CD4-positive, alpha-beta T cell (primary cell): ENCODE measurements around the gene TBC1D2. TPM values are rescaled to one million over a fixed set of nuclear protein-coding genes. Genes with fewer than 3 reads are reported as not detected.

Source experiments
- ATAC-seq: fragments of 200-7000 bp; cut with Tn5 transposase; one replicate; pipeline ENCODE4 v1.10.0; 2022; ENCODE audit warnings: mild to moderate bottlenecking; ENCODE audit not compliant: poor library complexity
- CTCF ChIA-PET: fragments of 350-600 bp; sonication (Branson Sonifier 250); formaldehyde crosslinking; loops from one replicate; lab custom pipeline; 2021; ENCODE audit warnings: antibody characterized with exemption, inconsistent platforms; lab: Charles Lee
- POLR2A ChIA-PET: fragments of 350-600 bp; sonication (Branson Sonifier 250); formaldehyde crosslinking; loops from one replicate; lab custom pipeline; 2021; ENCODE audit warnings: antibody characterized with exemption, inconsistent platforms; lab: Charles Lee
- DNase-seq, 14 experiments: peaks; one replicate each; pipeline ENCODE4 v3.0.0-alpha.2; 2013 to 2020; ENCODE audit warnings: mixed read lengths in 2 of 14
- H3K27ac ChIP-seq, 2 donors: one replicate each; pipeline versions ENCODE4 v1.5.1 to v1.7.0; 2013; ENCODE audit warnings: low read length in 2 of 2, low read depth in 1 of 2, mild to moderate bottlenecking in 1 of 2
- H3K27me3 ChIP-seq, 2 experiments: 1 replicate in 1 of 2; 2 replicates in 1 of 2; pipeline versions ENCODE4 v1.6.1 to v1.7.0; 2013; ENCODE audit warnings: low read length in 2 of 2, control low read depth in 1 of 2, mild to moderate bottlenecking in 1 of 2, moderate library complexity in 1 of 2; ENCODE audit not compliant: insufficient read depth in 2 of 2, control insufficient read depth in 1 of 2
- H3K36me3 ChIP-seq: one replicate; pipeline ENCODE4 v1.6.1; 2013; ENCODE audit warnings: low read length, control low read depth; ENCODE audit not compliant: insufficient read depth
- H3K4me1 ChIP-seq: one replicate; pipeline ENCODE4 v1.6.1; 2013; ENCODE audit warnings: low read length, control low read depth; ENCODE audit not compliant: insufficient read depth
- H3K4me3 ChIP-seq: one replicate; pipeline ENCODE4 v1.5.1; 2013; ENCODE audit warnings: mild to moderate bottlenecking, low read length, moderate library complexity
- H3K9me3 ChIP-seq, 2 experiments: 1 replicate in 1 of 2; 2 replicates in 1 of 2; pipeline versions ENCODE4 v1.6.1 to v1.7.0; 2013; ENCODE audit warnings: low read length in 2 of 2, mild to moderate bottlenecking in 2 of 2, control low read depth in 1 of 2, moderate library complexity in 1 of 2; ENCODE audit not compliant: control insufficient read depth in 1 of 2, insufficient read depth in 1 of 2
- H3K27ac Mint-ChIP-seq: one replicate; pipeline ENCODE4 v1.8.0; 2020; ENCODE audit warnings: mixed read lengths
- H3K27me3 Mint-ChIP-seq: one replicate; pipeline ENCODE4 v1.8.0; 2021; ENCODE audit warnings: mixed read lengths
- H3K36me3 Mint-ChIP-seq: one replicate; pipeline ENCODE4 v1.8.0; 2021; ENCODE audit warnings: low read depth, mixed read lengths
- H3K4me1 Mint-ChIP-seq: one replicate; pipeline ENCODE4 v1.8.0; 2021; ENCODE audit warnings: low read depth, mixed read lengths
- H3K4me3 Mint-ChIP-seq: one replicate; pipeline ENCODE4 v1.8.0; 2020; ENCODE audit warnings: mild to moderate bottlenecking, mixed read lengths
- H3K9me3 Mint-ChIP-seq: one replicate; pipeline ENCODE4 v1.8.0; 2020; ENCODE audit warnings: mixed read lengths
- CTCF ChIP-seq: fragments of 200-600 bp; IDR thresholded peaks from one replicate; pipeline ENCODE4 v1.8.0; 2022; ENCODE audit warnings: antibody characterized with exemption, mild to moderate bottlenecking
- intact Hi-C, 2 experiments: fragments of 100-400 bp; cut with DNase I in 1 of 2; cut with micrococcal nuclease in 1 of 2; formaldehyde crosslinking; loops; one replicate each; pipeline versions ENCODE4 v1.15.1 to v1.9.0; 2023 to 2025; cut with DNase I, micrococcal nuclease
- total RNA-seq, 174 experiments: library from RNA in 2 of 174; stranded (reverse) in 2 of 174; gene quantifications; one replicate each; pipeline ENCODE4 v1.2.3 and lab custom pipeline; 2021 to 2026

TBC1D2 gene
- total RNA-seq, 2 experiments from 2014 or later = 2.9 to 4.0 TPM

GRCh38 chr9:98256756-98257155 is 1.3 kb upstream of the TBC1D2 start:
- TF ChIP-seq CTCF = no peak
- peak; percentile 9 to 72 (median 36) for DNase-seq
- peak; percentile 16 for ATAC-seq

GRCh38 chr9:98255061-98255577 is 330 bp downstream of the TBC1D2 start:
- Histone ChIP-seq H3K4me3 (peak overlapping the region; percentile 81), H3K27me3 (no peaks in the 10 kb centered on the region), H3K9me3 (no peaks in the 10 kb centered on the region), H3K27ac (peak overlapping the region in 1 of 2 donors; percentile 79), H3K36me3 (peaks cover 14% of the 10 kb centered on the region), H3K4me1 (peaks cover 41% of the 10 kb centered on the region)
- TF ChIP-seq CTCF = no peak
- Mint-ChIP-seq H3K4me3 (peak overlapping the region; percentile 99), H3K36me3 (peaks cover 19% of the 10 kb centered on the region), H3K27ac (peak overlapping the region; percentile 92), H3K27me3 (no peaks in the 10 kb centered on the region), H3K9me3 (no peaks in the 10 kb centered on the region), H3K4me1 (peaks cover 38% of the 10 kb centered on the region)
- no peak for DNase-seq
- ChIA-PET CTCF (interaction anchor here (0.8 to 2.0 kb wide), 10 partner anchors 9 to 333 kb away, joined by 3 to 14 read pairs (median 4); partner anchors contain the start of gene TRMO), POLR2A (interaction anchor here (0.7 to 3.9 kb wide), 31 partner anchors 9 to 1689 kb away, joined by 3 to 98 read pairs (median 7); partner anchors contain the start of genes ALG2, ANP32B, CORO2A and GALNT12)
- ATAC-seq = peak; percentile 15
- intact Hi-C loops = loop anchor here (2.0 to 10.0 kb wide), 9 partner anchors 150 to 1403 kb away; partner anchors contain the start of genes NANS (in 2 of the 2), ANP32B (in 1 of the 2), TDRD7 (in 1 of the 2) and TRMO (in 1 of the 2)

More at GRCh38 chr9:98256756-98257155, 1.3 kb upstream of the TBC1D2 start:
- intact Hi-C loops = loop anchor here (5.0 to 10.0 kb wide), 7 partner anchors 152 to 1404 kb away; partner anchors contain the start of genes ANP32B (in 1 of the 2), NANS (in 1 of the 2), TDRD7 (in 1 of the 2) and XPA (in 1 of the 2)
- Mint-ChIP-seq H3K36me3 (peaks cover 13% of the 10 kb centered on the region), H3K27me3 (no peaks in the 10 kb centered on the region), H3K27ac (peak overlapping the region; percentile 92), H3K4me3 (peak overlapping the region; percentile 99), H3K9me3 (no peaks in the 10 kb centered on the region), H3K4me1 (peaks cover 34% of the 10 kb centered on the region)
- POLR2A ChIA-PET = interaction anchor here (0.6 to 3.9 kb wide), 34 partner anchors 8 to 844 kb away, joined by 3 to 98 read pairs (median 6); partner anchors contain the start of genes ANP32B, CORO2A, GALNT12 and HEMGN
- H3K9me3 ChIP-seq = no peaks in the 10 kb centered on the region
- H3K36me3 ChIP-seq = peaks cover 5% of the 10 kb centered on the region
- no peaks in the 10 kb centered on the region for H3K27me3 ChIP-seq
- H3K27ac ChIP-seq = peak overlapping the region; percentile 79 to 83
- H3K4me1 ChIP-seq = peaks cover 39% of the 10 kb centered on the region
- peak overlapping the region; percentile 81 for H3K4me3 ChIP-seq
- CTCF ChIA-PET = interaction anchor here (0.5 to 2.0 kb wide), 9 partner anchors 136 to 519 kb away, joined by 3 to 8 read pairs (median 3); partner anchors contain the start of genes ANP32B and TRMO

- H3K9me3 ChIP-seq = no peaks in the 10 kb centered on the region
- peak overlapping the region; percentile 81 for H3K4me3 ChIP-seq
- intact Hi-C loops = loop anchor here (2.0 to 10.0 kb wide), 10 partner anchors 150 to 1402 kb away; partner anchors contain the start of genes NANS (in 2 of the 2), ANP32B (in 1 of the 2), NCBP1 (in 1 of the 2) and TDRD7 (in 1 of the 2)
- H3K27ac Mint-ChIP-seq = peak overlapping the region; percentile 92
- DNase-seq (no peak), ATAC-seq (no peak)
- POLR2A ChIA-PET = interaction anchor here (0.7 to 3.9 kb wide), 15 partner anchors 62 to 967 kb away, joined by 3 to 98 read pairs (median 28); partner anchors contain the start of genes ALG2, ANP32B, CORO2A and GALNT12
- H3K4me1 Mint-ChIP-seq = peaks cover 43% of the 10 kb centered on the region
- peak overlapping the region; percentile 99 for H3K4me3 Mint-ChIP-seq
- H3K36me3 Mint-ChIP-seq = peaks cover 25% of the 10 kb centered on the region
- H3K4me1 ChIP-seq = peaks cover 44% of the 10 kb centered on the region
- H3K27ac ChIP-seq = no peak overlapping the region
- no peak for TF ChIP-seq CTCF
- no peaks in the 10 kb centered on the region for H3K27me3 Mint-ChIP-seq
- H3K27me3 ChIP-seq = no peaks in the 10 kb centered on the region
- H3K36me3 ChIP-seq = peaks cover 14% of the 10 kb centered on the region
- CTCF ChIA-PET = interaction anchor here (1.0 to 3.6 kb wide), 4 partner anchors 9 to 320 kb away, joined by 3 to 14 read pairs (median 9); no protein-coding TSS in a partner anchor
- no peaks in the 10 kb centered on the region for H3K9me3 Mint-ChIP-seq
Observed at GRCh38 chr9:98254228-98255060, 1.0 kb downstream of the TBC1D2 start.
